Measurements from ENCODE around the gene CERS1.

The CERS1 gene

DNA sequence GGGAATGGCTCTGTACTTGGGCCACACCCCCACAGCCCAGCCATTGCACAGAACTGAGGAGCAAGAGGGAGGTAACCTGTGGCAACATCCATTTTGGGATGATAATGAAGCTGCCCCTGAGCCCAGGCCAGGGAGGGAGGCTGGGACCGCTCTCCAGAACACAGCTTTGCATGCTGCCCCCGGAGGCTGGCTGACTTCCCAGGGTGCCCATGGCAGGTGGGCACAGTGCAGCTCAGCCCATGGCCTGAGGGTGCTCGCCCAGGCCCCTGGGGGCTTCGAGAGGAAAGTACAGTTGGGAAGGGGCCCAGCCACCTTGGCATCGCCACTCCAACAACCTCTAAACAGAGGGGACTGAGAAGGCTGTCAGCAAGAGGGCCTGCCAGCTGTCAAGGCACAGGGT lies 17.5 kb upstream of the CERS1 start:
- H3K36me3 ChIP-seq (ENCODE audit: control insufficient read depth, insufficient read depth, low read length): peaks cover 32% of the 10 kb centered on the region
- no peak for DNase-seq (ENCODE audit: extremely low read depth, insufficient read length)

DNA sequence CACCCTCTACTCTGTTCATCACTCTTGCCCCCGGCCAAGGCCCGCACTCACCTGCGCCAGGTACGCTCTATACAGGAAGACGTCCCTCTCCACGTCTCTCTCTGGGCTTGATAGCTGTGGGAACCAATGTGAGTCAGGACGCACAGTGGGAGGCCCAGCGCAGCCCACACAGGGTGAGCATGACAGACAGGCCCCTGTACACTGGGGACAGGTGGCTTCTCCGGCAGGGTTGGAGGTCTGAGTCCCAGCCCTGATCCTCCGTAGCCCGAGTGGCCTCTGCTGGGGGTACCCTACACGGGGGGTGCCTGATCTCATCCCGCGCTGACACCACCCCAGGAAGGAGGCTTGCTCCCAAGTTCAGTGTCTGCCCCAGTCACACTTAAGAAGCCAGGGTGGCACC lies 17.0 kb upstream of the CERS1 start:
- TF ChIP-seq, protein P1, sequence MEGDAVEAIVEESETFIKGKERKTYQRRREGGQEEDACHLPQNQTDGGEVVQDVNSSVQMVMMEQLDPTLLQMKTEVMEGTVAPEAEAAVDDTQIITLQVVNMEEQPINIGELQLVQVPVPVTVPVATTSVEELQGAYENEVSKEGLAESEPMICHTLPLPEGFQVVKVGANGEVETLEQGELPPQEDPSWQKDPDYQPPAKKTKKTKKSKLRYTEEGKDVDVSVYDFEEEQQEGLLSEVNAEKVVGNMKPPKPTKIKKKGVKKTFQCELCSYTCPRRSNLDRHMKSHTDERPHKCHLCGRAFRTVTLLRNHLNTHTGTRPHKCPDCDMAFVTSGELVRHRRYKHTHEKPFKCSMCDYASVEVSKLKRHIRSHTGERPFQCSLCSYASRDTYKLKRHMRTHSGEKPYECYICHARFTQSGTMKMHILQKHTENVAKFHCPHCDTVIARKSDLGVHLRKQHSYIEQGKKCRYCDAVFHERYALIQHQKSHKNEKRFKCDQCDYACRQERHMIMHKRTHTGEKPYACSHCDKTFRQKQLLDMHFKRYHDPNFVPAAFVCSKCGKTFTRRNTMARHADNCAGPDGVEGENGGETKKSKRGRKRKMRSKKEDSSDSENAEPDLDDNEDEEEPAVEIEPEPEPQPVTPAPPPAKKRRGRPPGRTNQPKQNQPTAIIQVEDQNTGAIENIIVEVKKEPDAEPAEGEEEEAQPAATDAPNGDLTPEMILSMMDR (IDR thresholded peaks at IDR 0.05; ENCODE audit: insufficient read depth, low read length, poor library complexity, severe bottlenecking): no peak
- DNase-seq (ENCODE audit: extremely low read depth, insufficient read length): no peak
- Histone ChIP-seq H3K36me3 (ENCODE audit: control insufficient read depth, insufficient read depth, low read length) (peaks cover 33% of the 10 kb centered on the region), H3K27me3 (replicated peaks; ENCODE audit: control insufficient read depth, insufficient read depth, low read length) (no peaks in the 10 kb centered on the region), H3K4me3 (replicated peaks; ENCODE audit: low read depth, low read length) (no peak overlapping the region)

More for the DNA sequence above, 17.5 kb upstream of the CERS1 start:
- TF ChIP-seq, protein P1 (IDR thresholded peaks at IDR 0.05; ENCODE audit: insufficient read depth, low read length, poor library complexity, severe bottlenecking): no peak
- H3K4me3 ChIP-seq (replicated peaks; ENCODE audit: low read depth, low read length): no peak overlapping the region
- H3K27me3 ChIP-seq (replicated peaks; ENCODE audit: control insufficient read depth, insufficient read depth, low read length): no peaks in the 10 kb centered on the region

DNA sequence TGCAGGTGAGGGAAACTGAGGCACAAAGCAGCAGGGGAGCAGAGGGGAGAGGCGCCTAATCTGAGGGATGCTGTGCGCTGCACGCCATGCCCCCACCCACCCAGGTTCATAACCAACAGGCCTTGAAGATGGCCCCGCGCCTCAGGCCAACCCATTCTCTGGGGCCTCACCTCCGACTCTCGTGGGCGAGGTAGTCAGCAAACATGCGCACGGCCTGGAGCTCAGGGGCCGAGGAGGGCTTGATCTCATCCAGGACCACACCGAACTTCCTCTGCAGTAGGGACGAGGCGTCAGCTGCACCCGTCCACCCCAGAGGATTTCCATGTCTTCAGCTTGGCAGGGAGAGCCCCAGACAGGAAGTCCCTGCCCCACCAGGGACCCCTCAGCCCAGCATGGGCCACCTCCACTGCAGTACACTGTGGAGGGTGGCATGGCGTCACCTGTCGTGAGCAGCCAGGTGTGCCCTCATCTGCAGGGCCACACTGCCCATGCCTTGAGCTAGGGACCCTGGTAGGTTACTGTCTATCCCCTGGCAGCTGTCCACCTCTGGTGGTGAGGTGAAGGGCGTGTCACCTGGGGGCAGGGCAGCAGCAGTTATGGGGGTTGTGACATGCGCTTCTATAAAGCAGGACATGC lies 15.0 kb upstream of the CERS1 start:
- TF ChIP-seq, protein P1 (IDR thresholded peaks at IDR 0.05; ENCODE audit: insufficient read depth, low read length, poor library complexity, severe bottlenecking): no peak
- Histone ChIP-seq H3K4me3 (replicated peaks; ENCODE audit: low read depth, low read length) (no peak overlapping the region), H3K36me3 (ENCODE audit: control insufficient read depth, insufficient read depth, low read length) (peaks cover 47% of the 10 kb centered on the region), H3K27me3 (replicated peaks; ENCODE audit: control insufficient read depth, insufficient read depth, low read length) (no peaks in the 10 kb centered on the region)
- DNase-seq (ENCODE audit: extremely low read depth, insufficient read length): no peak

DNA sequence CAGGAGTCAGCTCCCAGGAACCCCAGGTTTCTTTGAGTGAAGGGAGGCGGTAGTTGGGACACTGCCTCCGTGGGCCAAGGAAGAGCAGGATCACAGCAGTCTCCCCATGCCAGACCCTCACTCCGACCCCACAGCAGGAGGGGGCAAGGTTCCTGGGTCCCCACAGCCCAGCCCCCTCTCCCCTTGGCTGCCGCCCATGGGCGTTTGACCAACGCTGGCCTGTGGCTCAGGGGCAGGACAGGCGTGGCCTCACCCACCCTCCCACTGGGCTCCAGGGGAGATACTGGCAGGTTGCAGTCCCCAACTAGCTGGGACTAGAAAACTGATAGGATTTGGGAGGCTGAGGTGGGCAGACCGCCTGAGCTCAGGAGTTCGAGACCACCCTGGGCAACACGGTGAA lies 14.1 kb upstream of the CERS1 start:
- Histone ChIP-seq H3K27me3 (replicated peaks; ENCODE audit: control insufficient read depth, insufficient read depth, low read length) (no peaks in the 10 kb centered on the region), H3K4me3 (replicated peaks; ENCODE audit: low read depth, low read length) (no peak overlapping the region), H3K36me3 (ENCODE audit: control insufficient read depth, insufficient read depth, low read length) (peaks cover 52% of the 10 kb centered on the region)
- TF ChIP-seq, protein P1 (IDR thresholded peaks at IDR 0.05; ENCODE audit: insufficient read depth, low read length, poor library complexity, severe bottlenecking): no peak
- DNase-seq (ENCODE audit: extremely low read depth, insufficient read length): no peak

DNA sequence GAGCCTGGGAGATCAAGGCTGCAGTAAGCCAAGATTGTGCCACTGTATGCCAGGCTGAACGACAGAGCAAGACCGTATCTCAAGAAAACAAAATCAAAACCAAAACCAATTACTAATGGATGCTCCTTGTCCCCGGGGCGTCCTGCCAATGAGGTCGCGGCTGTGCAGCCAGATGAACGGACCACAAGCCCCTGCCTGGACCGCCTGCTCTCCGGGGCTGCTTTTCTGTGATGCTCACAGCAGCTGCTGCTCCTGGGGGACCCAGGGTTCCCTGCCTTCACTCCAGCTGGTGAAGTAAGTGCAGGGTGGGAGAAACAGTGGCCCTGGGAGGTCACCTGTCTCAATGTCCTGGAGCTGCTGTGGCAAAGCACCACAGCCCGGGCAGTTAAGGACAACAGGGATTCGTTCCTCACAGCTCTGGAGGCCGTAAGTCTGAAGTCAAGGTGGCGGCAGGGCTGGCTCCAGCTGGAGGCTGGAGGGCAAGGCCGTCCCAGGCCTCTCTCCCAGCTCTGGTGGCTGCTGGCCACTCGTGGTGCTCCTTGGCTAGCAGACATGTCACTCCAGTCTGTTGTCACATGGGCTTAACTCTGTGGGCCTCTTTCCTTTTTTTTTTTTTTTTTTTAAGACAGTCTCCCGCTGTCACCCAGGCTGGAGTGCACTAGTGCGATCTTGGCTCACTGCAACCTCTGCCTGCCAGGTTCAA lies 13.1 kb upstream of the CERS1 start:
- TF ChIP-seq, protein P1 (IDR thresholded peaks at IDR 0.05; ENCODE audit: insufficient read depth, low read length, poor library complexity, severe bottlenecking): no peak
- Histone ChIP-seq H3K36me3 (ENCODE audit: control insufficient read depth, insufficient read depth, low read length) (peaks cover 60% of the 10 kb centered on the region), H3K27me3 (replicated peaks; ENCODE audit: control insufficient read depth, insufficient read depth, low read length) (no peaks in the 10 kb centered on the region), H3K4me3 (replicated peaks; ENCODE audit: low read depth, low read length) (no peak overlapping the region)
- DNase-seq (ENCODE audit: extremely low read depth, insufficient read length): no peak

All from GM06990 (cell line).